Measurements from ENCODE around the gene LILRA5.
"Not testable (repeated sequence)": the region's sequence is repeated elsewhere in the genome, so short reads cannot be mapped to it uniquely, and the experiment has no call there.

LILRA5 gene

DNA sequence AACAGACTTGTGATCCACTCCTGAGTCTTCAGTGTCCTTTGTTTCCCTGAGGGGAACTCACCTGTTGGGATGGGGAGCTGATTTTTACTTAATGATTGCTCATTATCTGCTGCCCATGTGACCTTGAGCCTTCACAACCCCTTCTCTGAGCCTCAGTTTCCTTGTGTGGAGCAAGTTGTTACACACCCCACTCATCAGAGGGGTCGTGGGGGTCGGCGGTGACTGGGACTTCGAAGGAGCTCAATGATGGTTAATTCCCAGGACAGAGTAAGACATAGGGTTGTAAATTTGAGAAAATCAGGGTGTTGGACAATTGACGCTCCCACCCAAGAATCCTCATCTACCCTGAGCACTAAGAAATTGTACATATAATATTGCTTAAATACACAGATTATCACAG, 13.5 kb downstream of the LILRA5 start:
- no peak for DNase-seq

- no peak for DNase-seq
Observed at GRCh38 chr19:54299126-54299498, 13.9 kb downstream of the LILRA5 start.

DNA sequence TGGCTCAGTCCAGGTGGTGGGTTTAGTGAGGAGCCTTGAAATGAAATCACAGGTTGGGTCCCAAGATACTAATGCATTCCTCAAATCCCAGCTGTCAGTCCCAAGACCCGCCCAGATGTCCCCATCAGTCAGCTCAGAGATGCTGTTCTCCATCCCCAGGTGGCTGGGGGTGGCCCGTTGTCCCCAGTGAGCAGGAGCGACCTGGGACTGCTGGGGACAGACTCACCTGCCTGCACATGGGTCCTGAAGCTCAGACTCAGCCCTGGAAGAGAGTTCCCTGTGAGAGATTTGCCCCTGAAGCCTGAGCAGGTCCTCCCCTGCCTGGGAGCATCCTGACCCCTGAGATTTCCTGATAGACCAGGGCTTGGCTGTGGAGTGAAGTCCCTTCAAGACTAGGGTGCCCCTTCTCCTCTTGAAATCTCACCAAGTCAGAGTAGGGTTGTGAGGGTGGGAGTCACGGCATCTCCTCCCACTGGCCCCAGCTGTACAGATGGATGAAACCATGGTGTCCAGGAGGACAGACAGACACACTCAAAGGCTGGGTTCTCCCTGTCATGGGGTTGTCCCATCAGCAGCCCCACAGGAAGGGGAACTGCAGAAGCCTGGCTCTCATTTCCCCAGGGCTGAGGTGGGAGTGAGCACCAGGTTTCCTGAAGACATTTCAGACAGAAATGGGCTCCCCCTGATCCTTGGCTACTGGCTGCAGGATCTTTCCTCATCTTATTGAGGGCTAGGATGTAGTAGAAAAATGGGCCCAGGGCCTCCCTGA, 14.4 kb downstream of the LILRA5 start:
- DNase-seq, result no peak

- DNase-seq, result no peak
Observed at GRCh38 chr19:54297759-54298305, 15.1 kb downstream of the LILRA5 start.

GRCh38 chr19:54294539-54294938, 18.4 kb downstream of the LILRA5 start:
- DNase-seq, result no peak

DNA sequence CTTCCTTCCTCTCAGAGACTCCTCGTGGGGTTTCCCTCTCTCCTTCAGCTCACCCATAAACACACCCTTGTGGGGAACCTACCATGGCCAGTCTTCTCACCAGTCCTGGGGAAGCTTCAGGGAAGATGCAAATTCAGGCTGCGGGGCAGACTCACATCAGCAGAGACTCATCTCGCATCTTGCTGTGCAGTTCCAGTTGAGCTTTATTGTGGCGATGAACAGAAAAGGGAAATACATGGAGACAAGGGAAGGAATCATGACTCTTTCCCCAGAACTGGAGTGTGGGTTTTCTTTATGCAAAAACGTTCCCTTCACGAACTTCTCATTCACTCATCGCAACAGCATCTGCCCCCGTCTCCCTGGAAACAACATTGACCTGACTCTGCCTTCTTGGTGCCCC, 23.8 kb downstream of the LILRA5 start:
- DNase-seq, result not testable (repeated sequence)

DNA sequence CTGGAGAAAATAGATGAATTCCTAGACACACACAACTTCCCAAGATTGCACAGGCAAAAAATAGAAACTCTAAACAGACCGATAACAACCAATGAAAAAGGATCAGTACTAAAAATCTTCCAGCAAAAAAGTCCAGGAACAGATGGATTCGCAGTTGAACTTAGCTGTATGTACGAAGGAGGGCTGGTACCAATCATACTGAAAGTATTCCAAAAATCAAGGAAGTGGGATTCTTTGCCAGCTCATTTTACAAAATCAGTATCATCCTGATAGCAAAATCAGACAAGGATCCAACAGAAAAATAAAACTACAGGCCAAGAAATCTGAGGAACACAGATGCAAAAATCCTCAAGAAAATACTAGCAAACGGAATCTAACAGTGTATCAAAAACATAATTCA, 25.5 kb downstream of the LILRA5 start:
- DNase-seq, result no peak

DNA sequence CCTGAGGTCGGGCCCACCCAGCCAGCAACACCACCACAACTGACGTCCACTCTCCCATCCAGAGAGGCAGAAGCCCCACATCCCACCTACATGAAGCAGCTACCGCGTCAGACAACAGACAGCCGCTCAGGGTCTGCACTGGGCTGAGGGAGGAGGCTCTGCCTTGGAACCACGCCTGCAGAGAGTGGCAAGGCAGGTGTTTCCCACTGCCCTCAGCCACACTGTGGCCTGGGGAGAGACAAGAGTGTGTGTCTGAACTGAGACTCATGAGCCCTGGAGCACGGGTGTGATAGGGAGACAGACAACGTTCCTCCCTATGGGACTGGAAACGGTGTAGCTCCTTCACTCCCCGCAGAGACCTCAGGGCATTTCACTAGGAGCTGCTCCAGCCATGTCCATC, 26.7 kb downstream of the LILRA5 start:
- DNase-seq, result not testable (repeated sequence)

GRCh38 chr19:54285427-54286056, 27.4 kb downstream of the LILRA5 start:
- DNase-seq, result not testable (repeated sequence)

GRCh38 chr19:54282686-54283470, 30.1 kb downstream of the LILRA5 start:
- no peak for DNase-seq

DNA sequence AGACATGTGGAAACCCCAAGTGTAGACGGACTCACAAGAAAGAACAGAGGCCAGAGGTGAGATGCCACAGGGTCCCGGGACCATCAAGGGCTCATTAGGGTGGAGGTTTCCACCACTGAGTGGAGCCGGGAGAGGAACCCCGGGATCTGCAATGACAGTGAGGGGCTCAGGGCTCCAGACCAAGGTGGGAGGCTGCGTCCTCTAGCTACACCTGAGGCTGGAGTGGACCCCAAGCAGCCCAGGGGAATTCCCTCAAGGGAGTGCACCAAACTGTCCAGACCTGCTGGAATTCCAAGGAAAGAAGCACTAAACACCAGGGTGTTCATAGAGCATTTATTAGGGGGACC, 31.3 kb downstream of the LILRA5 start:
- DNase-seq, result not testable (repeated sequence)

GRCh38 chr19:54281007-54281728, 31.8 kb downstream of the LILRA5 start, which contains the start of gene LILRB2:
TSS of gene LILRB2 (minus strand) at chr19:54281110. CDS start at chr19:54280496, 614 bp downstream.
- DNase-seq, result no peak

GRCh38 chr19:54280441-54280840, 32.5 kb downstream of the LILRA5 start:
- not testable (repeated sequence) for DNase-seq

DNA sequence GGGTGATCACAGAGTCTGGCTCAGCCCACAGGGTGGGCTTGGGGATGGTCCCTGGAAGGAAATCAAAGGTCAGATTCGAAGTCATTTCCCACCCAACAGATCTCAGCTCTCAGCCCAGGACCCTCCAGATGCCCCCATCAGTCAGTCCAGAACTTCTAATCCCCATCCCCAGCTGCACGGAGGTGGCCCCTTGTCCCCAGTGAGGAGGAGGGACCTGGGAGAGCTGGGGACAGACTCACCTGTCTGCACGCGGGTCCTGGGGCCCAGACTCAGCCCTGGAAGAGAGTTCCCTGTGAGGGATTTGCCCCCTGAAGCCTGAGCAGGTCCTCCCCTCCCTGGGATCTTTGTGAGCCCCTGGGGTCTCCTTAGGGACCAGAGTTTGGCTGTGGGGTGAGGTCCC, 32.9 kb downstream of the LILRA5 start:
- DNase-seq, result not testable (repeated sequence)

- no peak for DNase-seq
Observed at GRCh38 chr19:54279406-54279962, 33.5 kb downstream of the LILRA5 start.

- not testable (repeated sequence) for DNase-seq
Observed at GRCh38 chr19:54278571-54279195, 34.3 kb downstream of the LILRA5 start.

- not testable (repeated sequence) for DNase-seq
Observed at GRCh38 chr19:54278056-54278455, 34.9 kb downstream of the LILRA5 start.

DNA sequence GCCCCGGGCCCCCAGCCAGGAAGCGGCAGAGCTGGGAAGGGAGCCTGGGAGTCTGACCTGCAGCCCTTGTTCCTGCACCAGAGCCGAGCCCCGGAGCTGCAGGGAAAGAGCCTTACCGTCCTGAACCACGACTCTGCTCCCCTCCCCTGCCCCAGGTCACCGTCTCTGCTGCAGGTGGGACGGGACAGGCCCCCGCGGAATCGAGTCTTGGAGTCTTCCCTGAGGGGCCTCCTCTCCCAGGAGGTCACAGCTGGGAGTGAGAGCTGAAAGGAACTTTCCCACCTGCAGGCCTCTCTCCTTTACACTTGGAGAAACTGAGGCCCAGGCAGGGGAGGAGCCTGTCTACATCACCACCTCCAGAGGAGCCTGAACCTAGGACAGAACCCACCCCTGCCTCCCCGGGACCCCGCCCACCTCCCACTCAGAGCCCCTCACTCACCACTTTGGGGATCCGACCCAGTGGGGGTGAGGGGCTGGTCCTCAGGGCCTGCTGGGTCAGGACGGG, 35.8 kb downstream of the LILRA5 start:
- not testable (repeated sequence) for DNase-seq

DNA sequence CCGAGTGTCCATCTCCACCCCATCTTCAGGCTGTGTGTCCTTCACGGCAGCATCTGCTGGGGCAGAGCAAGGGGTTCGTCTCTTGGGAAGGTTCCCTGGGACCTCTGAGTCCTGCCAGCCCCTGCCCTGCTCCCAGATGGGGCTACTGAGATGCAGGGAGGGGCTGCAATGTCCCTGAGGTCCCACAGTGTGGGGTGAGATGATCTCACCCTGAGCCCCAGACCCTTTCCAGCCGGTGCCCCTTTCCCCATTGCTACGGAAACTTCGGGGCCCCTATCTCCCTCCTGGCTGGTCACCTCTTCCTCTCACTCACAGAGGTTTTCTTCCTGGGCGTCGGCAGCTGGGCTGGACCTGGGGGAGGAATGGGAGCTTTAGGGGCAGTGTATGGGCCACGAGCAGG, 37.0 kb downstream of the LILRA5 start:
- DNase-seq, result no peak

- not testable (repeated sequence) for DNase-seq
Observed at GRCh38 chr19:54274516-54274915, 38.5 kb downstream of the LILRA5 start.

DNA sequence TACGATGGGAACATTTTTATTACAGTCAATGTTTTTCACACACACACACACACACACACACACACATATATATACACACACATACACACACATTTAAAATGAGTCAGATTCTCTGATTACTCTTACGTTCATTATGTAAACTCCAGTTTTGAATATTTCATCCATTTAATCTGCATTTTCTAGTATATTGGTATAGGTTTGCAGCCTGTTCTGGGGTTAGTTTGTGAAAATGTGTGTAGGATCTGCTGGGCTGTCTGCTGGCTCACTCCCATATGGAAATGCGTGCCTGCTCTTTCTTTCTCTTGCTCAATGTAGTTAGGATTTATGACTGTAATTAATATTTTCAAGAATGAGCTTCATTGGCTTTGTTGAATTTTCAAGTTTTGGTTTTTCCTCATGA, 39.1 kb downstream of the LILRA5 start:
- DNase-seq, result no peak

DNA sequence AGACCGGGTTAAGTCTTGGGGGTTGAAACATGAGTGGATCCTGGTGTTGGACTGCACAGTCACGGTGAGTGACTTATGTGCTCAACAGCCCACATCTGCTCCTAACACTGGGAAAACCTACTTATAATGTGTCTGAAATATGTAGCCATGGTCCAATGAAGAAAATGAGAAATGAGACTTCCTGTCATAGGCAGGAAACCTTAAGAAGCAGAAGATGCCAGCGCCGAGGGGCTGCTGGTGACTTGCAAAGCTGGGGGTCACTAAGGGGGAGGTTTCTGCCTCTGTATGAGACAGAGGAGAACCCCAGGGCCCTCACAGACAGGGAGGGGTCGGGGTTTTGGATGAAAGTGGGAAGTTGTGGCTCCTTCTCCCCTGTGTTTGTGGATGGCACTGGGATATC, 40.8 kb downstream of the LILRA5 start:
- DNase-seq, result not testable (repeated sequence)

Measured in stimulated activated CD4-positive, alpha-beta T cell treated with anti-CD3 and anti-CD28 coated beads, Interleukin-15, amount 100 ng/mL, for 24 hours (primary cell).